PC-9 (cell line): ENCODE results near the gene CCT5. TPM values are rescaled to one million over a fixed set of nuclear protein-coding genes. Genes with fewer than 3 reads are reported as not detected.
A peak's percentile ranks its signal among the peaks of the same experiment; 100 is the strongest.

Experiments
- BruUV-seq: library from RNA; stranded (reverse); fragments of 400-500 nt; replicated peaks from 2 replicates; lab custom pipeline; 2021; lab: Mats Ljungman, UMichigan
- CTCF ChIA-PET: fragments of 300-600 bp; sonication (Branson Sonifier 250); formaldehyde crosslinking; loops from one replicate; lab custom pipeline; 2022; ENCODE audit warnings: antibody characterized with exemption; lab: Charles Lee
- POLR2A ChIA-PET: fragments of 300-600 bp; sonication (Branson Sonifier 250); formaldehyde crosslinking; loops from one replicate; lab custom pipeline; 2022; ENCODE audit warnings: antibody characterized with exemption; ENCODE audit not compliant: unreplicated experiment; lab: Charles Lee
- DNase-seq, 2 experiments: peaks; one replicate each; pipeline versions ENCODE4 v3.0.0 to v3.0.0-alpha.2; 2015 to 2022; ENCODE audit warnings: mixed read lengths in 1 of 2
- H2AFZ ChIP-seq: fragments of 200-600 bp; sonication (generic); 2 replicates; pipeline ENCODE4 v1.8.1; 2017; ENCODE audit warnings: antibody characterized with exemption
- H3F3A ChIP-seq: fragments of 200-600 bp; sonication (generic); 2 replicates; pipeline ENCODE4 v1.8.1; 2017; ENCODE audit warnings: antibody characterized with exemption, mild to moderate bottlenecking, low read depth; ENCODE audit not compliant: insufficient read depth
- H3K27ac ChIP-seq: fragments of 200-600 bp; sonication (generic); 2 replicates; pipeline ENCODE4 v1.6.1; 2016; ENCODE audit warnings: mixed run types
- H3K27me3 ChIP-seq: fragments of 200-600 bp; sonication (generic); 2 replicates; pipeline ENCODE4 v1.6.1; 2016; ENCODE audit warnings: low read depth, mixed run types; ENCODE audit not compliant: insufficient read depth
- H3K36me3 ChIP-seq: fragments of 200-600 bp; sonication (generic); 2 replicates; pipeline ENCODE4 v1.6.1; 2016; ENCODE audit warnings: low read depth, mixed run types
- H3K4me1 ChIP-seq: fragments of 200-600 bp; sonication (generic); replicated peaks from 2 replicates; pipeline ENCODE4 v1.6.1; 2016; ENCODE audit warnings: mixed run types; ENCODE audit not compliant: insufficient read depth
- H3K4me2 ChIP-seq: fragments of 200-600 bp; sonication (generic); 2 replicates; pipeline ENCODE4 v1.6.1; 2017; ENCODE audit warnings: mixed run types
- H3K4me3 ChIP-seq: fragments of 200-600 bp; sonication (generic); 2 replicates; pipeline ENCODE4 v1.6.1; 2016; ENCODE audit warnings: mixed run types
- H3K79me2 ChIP-seq: fragments of 200-600 bp; sonication (generic); 2 replicates; pipeline ENCODE4 v1.6.1; 2017; ENCODE audit warnings: low read depth, mixed run types
- H3K9me2 ChIP-seq: fragments of 200-600 bp; sonication (generic); 2 replicates; pipeline ENCODE4 v1.8.1; 2017; ENCODE audit warnings: mild to moderate bottlenecking; ENCODE audit not compliant: insufficient read depth
- H3K9me3 ChIP-seq: fragments of 200-600 bp; sonication (generic); 2 replicates; pipeline ENCODE4 v1.8.1; 2016; ENCODE audit warnings: low read depth; ENCODE audit not compliant: insufficient read depth
- H4K20me1 ChIP-seq: fragments of 200-600 bp; sonication (generic); 2 replicates; pipeline ENCODE4 v1.8.1; 2017; ENCODE audit not compliant: insufficient read depth
- EZH2 ChIP-seq: fragments of 200-600 bp; sonication (generic); IDR thresholded peaks from 2 replicates; pipeline ENCODE4 v1.8.0; 2017; ENCODE audit warnings: antibody characterized with exemption, low read depth
- intact Hi-C: fragments of 100-400 bp; cut with micrococcal nuclease; formaldehyde crosslinking; loops from one replicate; pipeline ENCODE4 v1.10.0; 2022; ENCODE audit not compliant: unreplicated experiment
- total RNA-seq: library from RNA; stranded (reverse); gene quantifications from 2 replicates; pipeline ENCODE4 v1.2.3, GENCODE V29; 2021
- TF ChIP-seq, protein P1 (sequence below): fragments of 200-600 bp; sonication (generic); conservative IDR thresholded peaks from 2 replicates; pipeline ENCODE4 v1.6.1; 2017; ENCODE audit warnings: mixed run types, antibody characterized with exemption, mild to moderate bottlenecking, moderate library complexity

Gene CCT5
- total RNA-seq, 1 experiment from 2014 or later: 831 TPM

DNA sequence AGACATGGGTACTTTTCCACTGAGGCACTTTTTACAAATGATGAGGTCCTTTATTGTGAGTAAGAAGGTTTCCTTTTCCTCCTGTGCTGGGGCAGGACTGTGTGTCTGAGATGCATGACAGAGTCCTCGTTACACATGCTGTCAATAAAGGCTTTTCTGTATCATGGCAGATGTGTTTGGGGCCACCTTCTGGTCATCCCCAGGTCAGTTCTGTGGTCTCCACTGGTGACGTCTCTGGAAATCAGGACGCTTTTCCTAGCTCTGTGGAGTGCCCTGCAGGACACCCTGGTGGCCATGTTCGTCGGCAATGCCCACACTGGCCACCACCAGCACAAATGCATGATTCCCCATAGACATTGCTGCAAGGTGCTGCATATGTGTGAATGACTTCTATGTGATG, 54.9 kb downstream of the CCT5 start:
- CTCF ChIA-PET: interaction anchor here (1.2 to 1.9 kb wide), 2 partner anchors 21 to 59 kb away, joined by 4 read pairs; no protein-coding TSS in a partner anchor
- 0 out of 2 replicates have a peak, but pooled peaks cover 4% of the 10 kb centered on the region for H3K36me3 ChIP-seq
- peaks cover 65% of the 10 kb centered on the region for H3K79me2 ChIP-seq
- no peaks in the 10 kb centered on the region for H3K27me3 ChIP-seq
- no peaks in the 10 kb centered on the region for H3K9me3 ChIP-seq
- POLR2A ChIA-PET: no interaction called here
- no peak overlapping the region for H3K27ac ChIP-seq
- no peaks in the 10 kb centered on the region for H4K20me1 ChIP-seq
- no TSS peak for BruUV-seq
- H3K4me2 ChIP-seq: 0 out of 2 replicates have a peak overlapping the region, but pooled peaks have one; percentile 83
- H3K4me1 ChIP-seq: peaks cover 47% of the 10 kb centered on the region
- intact Hi-C loops: loop anchor here (5.0 kb wide), 2 partner anchors 397 to 417 kb away; no protein-coding TSS in a partner anchor
- peaks cover 35% of the 10 kb centered on the region for H3F3A ChIP-seq
- no peak for DNase-seq
- no peak overlapping the region for H3K4me3 ChIP-seq
- H2AFZ ChIP-seq: no peak overlapping the region
- no peaks in the 10 kb centered on the region for H3K9me2 ChIP-seq
- TF ChIP-seq, protein P1, sequence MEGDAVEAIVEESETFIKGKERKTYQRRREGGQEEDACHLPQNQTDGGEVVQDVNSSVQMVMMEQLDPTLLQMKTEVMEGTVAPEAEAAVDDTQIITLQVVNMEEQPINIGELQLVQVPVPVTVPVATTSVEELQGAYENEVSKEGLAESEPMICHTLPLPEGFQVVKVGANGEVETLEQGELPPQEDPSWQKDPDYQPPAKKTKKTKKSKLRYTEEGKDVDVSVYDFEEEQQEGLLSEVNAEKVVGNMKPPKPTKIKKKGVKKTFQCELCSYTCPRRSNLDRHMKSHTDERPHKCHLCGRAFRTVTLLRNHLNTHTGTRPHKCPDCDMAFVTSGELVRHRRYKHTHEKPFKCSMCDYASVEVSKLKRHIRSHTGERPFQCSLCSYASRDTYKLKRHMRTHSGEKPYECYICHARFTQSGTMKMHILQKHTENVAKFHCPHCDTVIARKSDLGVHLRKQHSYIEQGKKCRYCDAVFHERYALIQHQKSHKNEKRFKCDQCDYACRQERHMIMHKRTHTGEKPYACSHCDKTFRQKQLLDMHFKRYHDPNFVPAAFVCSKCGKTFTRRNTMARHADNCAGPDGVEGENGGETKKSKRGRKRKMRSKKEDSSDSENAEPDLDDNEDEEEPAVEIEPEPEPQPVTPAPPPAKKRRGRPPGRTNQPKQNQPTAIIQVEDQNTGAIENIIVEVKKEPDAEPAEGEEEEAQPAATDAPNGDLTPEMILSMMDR: no peak
- TF ChIP-seq EZH2: no peak

DNA sequence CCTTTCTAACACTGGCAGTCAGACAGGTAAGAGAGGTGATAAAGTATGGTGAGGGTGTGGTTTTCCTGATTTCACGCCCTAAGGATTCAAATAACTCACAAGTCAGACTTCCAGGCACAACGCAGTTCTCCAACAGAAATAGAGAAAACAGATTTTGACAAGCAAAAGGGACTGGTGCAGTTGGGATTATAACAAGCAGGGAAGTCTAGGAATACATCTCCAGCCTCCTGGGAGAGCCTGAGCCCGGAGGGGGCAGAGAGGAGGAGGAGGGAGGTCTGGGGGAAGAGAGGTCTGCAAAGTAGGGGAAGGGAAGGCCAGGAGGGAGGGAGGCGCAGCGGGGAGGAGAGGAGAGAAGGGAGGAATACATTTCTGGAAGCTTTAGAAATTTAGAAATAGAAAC, 56.0 kb downstream of the CCT5 start:
- H4K20me1 ChIP-seq: no peaks in the 10 kb centered on the region
- peak overlapping the region; percentile 79 for H3K27ac ChIP-seq
- intact Hi-C loops: loop anchor here (1.0 to 5.0 kb wide), 3 partner anchors 18 to 416 kb away; no protein-coding TSS in a partner anchor
- H3K4me1 ChIP-seq: peaks cover 54% of the 10 kb centered on the region
- no peaks in the 10 kb centered on the region for H3K9me3 ChIP-seq
- no peak for TF ChIP-seq EZH2
- TF ChIP-seq, protein P1: no peak
- ChIA-PET CTCF (no interaction called here), POLR2A (no interaction called here)
- no peak overlapping the region for H2AFZ ChIP-seq
- H3K36me3 ChIP-seq: no peaks in the 10 kb centered on the region
- BruUV-seq: no TSS peak
- H3K9me2 ChIP-seq: no peaks in the 10 kb centered on the region
- peaks cover 55% of the 10 kb centered on the region for H3K79me2 ChIP-seq
- H3K27me3 ChIP-seq: no peaks in the 10 kb centered on the region
- peak overlapping the region; percentile 79; the same call in 1 of the 2 replicates for H3K4me3 ChIP-seq
- no peak for DNase-seq
- peak overlapping the region; percentile 83 for H3K4me2 ChIP-seq
- peaks cover 47% of the 10 kb centered on the region for H3F3A ChIP-seq

DNA sequence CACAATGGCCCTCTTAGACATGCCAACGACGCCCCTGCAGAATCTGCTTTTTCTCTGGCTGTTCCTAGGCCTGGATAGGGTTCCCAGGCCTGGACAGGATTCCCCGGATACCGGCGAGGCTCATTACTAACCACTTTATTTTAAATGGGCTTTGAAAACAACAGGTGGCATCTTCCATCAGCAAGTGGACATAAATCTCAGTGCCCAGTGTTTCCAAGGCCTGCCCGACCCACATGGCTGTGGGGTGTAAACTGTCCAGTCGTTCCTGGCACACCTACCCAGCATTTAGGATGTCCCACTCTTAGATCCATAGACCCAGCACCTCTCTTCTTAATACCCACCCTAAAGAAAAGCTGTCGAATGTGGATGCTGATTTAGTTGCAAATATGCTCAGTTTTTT, 56.7 kb downstream of the CCT5 start:
- H3K4me1 ChIP-seq: peaks cover 50% of the 10 kb centered on the region
- H3K27ac ChIP-seq: peak overlapping the region; percentile 79
- ChIA-PET CTCF (no interaction called here), POLR2A (interaction anchor here (0.9 kb wide), 1 partner anchor 51 kb away, joined by 22 read pairs; no protein-coding TSS in a partner anchor)
- peaks cover 53% of the 10 kb centered on the region for H3K79me2 ChIP-seq
- H3K36me3 ChIP-seq: no peaks in the 10 kb centered on the region
- BruUV-seq: no TSS peak
- DNase-seq: no peak
- intact Hi-C loops: loop anchor here (1.0 to 5.0 kb wide), 4 partner anchors 19 to 415 kb away; no protein-coding TSS in a partner anchor
- no peaks in the 10 kb centered on the region for H3K9me2 ChIP-seq
- TF ChIP-seq, protein P1: no peak
- TF ChIP-seq EZH2: no peak
- no peaks in the 10 kb centered on the region for H4K20me1 ChIP-seq
- no peaks in the 10 kb centered on the region for H3K9me3 ChIP-seq
- H3K27me3 ChIP-seq: no peaks in the 10 kb centered on the region
- H3K4me3 ChIP-seq: peak overlapping the region; percentile 79
- peak overlapping the region; percentile 83 for H3K4me2 ChIP-seq
- peaks cover 47% of the 10 kb centered on the region for H3F3A ChIP-seq
- peak overlapping the region; percentile 96 for H2AFZ ChIP-seq
